ENCODE measurements around the gene ZCCHC17. TPM values are rescaled to one million over a fixed set of nuclear protein-coding genes. Genes with fewer than 3 reads are reported as not detected.

Gene ZCCHC17
- total RNA-seq, 1 donor from 2014 or later, result 55.0 TPM

- Histone ChIP-seq H3F3A (ENCODE audit: low read depth) (no peaks in the 10 kb centered on the region), H3K9me3 (ENCODE audit: low read depth) (no peaks in the 10 kb centered on the region), H3K9ac (no peak overlapping the region), H3K27ac (no peak overlapping the region), H4K20me1 (ENCODE audit: low read depth) (no peaks in the 10 kb centered on the region), H3K79me2 (ENCODE audit: low read depth) (no peaks in the 10 kb centered on the region), H3K27me3 (no peaks in the 10 kb centered on the region), H3K36me3 (no peaks in the 10 kb centered on the region), H3K4me3 (no peak overlapping the region), H3K4me1 (no peaks in the 10 kb centered on the region), H3K4me2 (no peak overlapping the region), H2AFZ (replicated peaks) (no peak overlapping the region)
- peak overlapping the region; percentile 7 for H3K27ac Mint-ChIP-seq
- H3K9me3 Mint-ChIP-seq, result no peaks in the 10 kb centered on the region
- peaks cover 10% of the 10 kb centered on the region for H3K36me3 Mint-ChIP-seq
- TF ChIP-seq EZH2phosphoT487 (IDR thresholded peaks at IDR 0.05) (no peak), EZH2 (IDR thresholded peaks at IDR 0.05) (no peak)
- TF ChIP-seq, protein P1, sequence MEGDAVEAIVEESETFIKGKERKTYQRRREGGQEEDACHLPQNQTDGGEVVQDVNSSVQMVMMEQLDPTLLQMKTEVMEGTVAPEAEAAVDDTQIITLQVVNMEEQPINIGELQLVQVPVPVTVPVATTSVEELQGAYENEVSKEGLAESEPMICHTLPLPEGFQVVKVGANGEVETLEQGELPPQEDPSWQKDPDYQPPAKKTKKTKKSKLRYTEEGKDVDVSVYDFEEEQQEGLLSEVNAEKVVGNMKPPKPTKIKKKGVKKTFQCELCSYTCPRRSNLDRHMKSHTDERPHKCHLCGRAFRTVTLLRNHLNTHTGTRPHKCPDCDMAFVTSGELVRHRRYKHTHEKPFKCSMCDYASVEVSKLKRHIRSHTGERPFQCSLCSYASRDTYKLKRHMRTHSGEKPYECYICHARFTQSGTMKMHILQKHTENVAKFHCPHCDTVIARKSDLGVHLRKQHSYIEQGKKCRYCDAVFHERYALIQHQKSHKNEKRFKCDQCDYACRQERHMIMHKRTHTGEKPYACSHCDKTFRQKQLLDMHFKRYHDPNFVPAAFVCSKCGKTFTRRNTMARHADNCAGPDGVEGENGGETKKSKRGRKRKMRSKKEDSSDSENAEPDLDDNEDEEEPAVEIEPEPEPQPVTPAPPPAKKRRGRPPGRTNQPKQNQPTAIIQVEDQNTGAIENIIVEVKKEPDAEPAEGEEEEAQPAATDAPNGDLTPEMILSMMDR (IDR thresholded peaks at IDR 0.05), result no peak
- no peak overlapping the region for H3K4me3 Mint-ChIP-seq
- no peak for DNase-seq (ENCODE audit: low spot score)
- no peaks in the 10 kb centered on the region for H3K27me3 Mint-ChIP-seq (ENCODE audit: insufficient read depth, low read depth)
- no peaks in the 10 kb centered on the region for H3K4me1 Mint-ChIP-seq
These were observed 47.7 kb downstream of the ZCCHC17 start for GRCh38 chr1:31344503-31344902.

GRCh38 chr1:31345635-31346034 lies 48.8 kb downstream of the ZCCHC17 start:
- no peak overlapping the region for H3K27ac ChIP-seq
- peaks cover 11% of the 10 kb centered on the region for H3K36me3 Mint-ChIP-seq

GRCh38 chr1:31346785-31347184 lies 50.0 kb downstream of the ZCCHC17 start:
- H3K79me2 ChIP-seq (ENCODE audit: low read depth), result no peaks in the 10 kb centered on the region
- no peak overlapping the region for H3K4me2 ChIP-seq
- H2AFZ ChIP-seq (replicated peaks), result no peak overlapping the region
- no peak overlapping the region for H3K9ac ChIP-seq
- H3K4me3 ChIP-seq, result no peak overlapping the region
- H3K9me3 ChIP-seq (ENCODE audit: low read depth), result no peaks in the 10 kb centered on the region
- peaks cover 5% of the 10 kb centered on the region for H3K36me3 ChIP-seq
- no peaks in the 10 kb centered on the region for H3K27me3 ChIP-seq
- peaks cover 13% of the 10 kb centered on the region for H3K36me3 Mint-ChIP-seq
- no peaks in the 10 kb centered on the region for H3F3A ChIP-seq (ENCODE audit: low read depth)
- H3K27ac ChIP-seq, result no peak overlapping the region
- no peak overlapping the region for H3K27ac Mint-ChIP-seq
- no peaks in the 10 kb centered on the region for H4K20me1 ChIP-seq (ENCODE audit: low read depth)
- H3K9me3 Mint-ChIP-seq, result no peaks in the 10 kb centered on the region
- H3K4me1 Mint-ChIP-seq, result no peaks in the 10 kb centered on the region
- H3K27me3 Mint-ChIP-seq (ENCODE audit: insufficient read depth, low read depth), result no peaks in the 10 kb centered on the region
- TF ChIP-seq EZH2 (IDR thresholded peaks at IDR 0.05) (no peak), EZH2phosphoT487 (IDR thresholded peaks at IDR 0.05) (no peak)
- TF ChIP-seq, protein P1 (IDR thresholded peaks at IDR 0.05), result no peak
- no peak overlapping the region for H3K4me3 Mint-ChIP-seq
- no peak for DNase-seq (ENCODE audit: low spot score)
- H3K4me1 ChIP-seq, result no peaks in the 10 kb centered on the region

More at GRCh38 chr1:31345635-31346034, 48.8 kb downstream of the ZCCHC17 start:
- no peak overlapping the region for H2AFZ ChIP-seq (replicated peaks)
- TF ChIP-seq EZH2phosphoT487 (IDR thresholded peaks at IDR 0.05) (no peak), EZH2 (IDR thresholded peaks at IDR 0.05) (no peak)
- TF ChIP-seq, protein P1 (IDR thresholded peaks at IDR 0.05), result no peak
- H3K4me2 ChIP-seq, result no peak overlapping the region
- H3K4me3 ChIP-seq, result no peak overlapping the region
- no peaks in the 10 kb centered on the region for H3K9me3 Mint-ChIP-seq
- H3K27ac Mint-ChIP-seq, result no peak overlapping the region
- no peaks in the 10 kb centered on the region for H3K9me3 ChIP-seq (ENCODE audit: low read depth)
- peaks cover 5% of the 10 kb centered on the region for H3K36me3 ChIP-seq
- no peak overlapping the region for H3K4me3 Mint-ChIP-seq
- H3K4me1 Mint-ChIP-seq, result no peaks in the 10 kb centered on the region
- no peaks in the 10 kb centered on the region for H3K4me1 ChIP-seq
- H3K27me3 ChIP-seq, result no peaks in the 10 kb centered on the region
- no peak for DNase-seq (ENCODE audit: low spot score)
- H4K20me1 ChIP-seq (ENCODE audit: low read depth), result no peaks in the 10 kb centered on the region
- no peaks in the 10 kb centered on the region for H3K27me3 Mint-ChIP-seq (ENCODE audit: insufficient read depth, low read depth)
- no peaks in the 10 kb centered on the region for H3F3A ChIP-seq (ENCODE audit: low read depth)
- H3K9ac ChIP-seq, result no peak overlapping the region
- H3K79me2 ChIP-seq (ENCODE audit: low read depth), result no peaks in the 10 kb centered on the region
